Measurements from ENCODE around the gene EYA2.

EYA2 gene

GRCh38 chr20:47141350-47141921, 246.8 kb downstream of the EYA2 start:
- DNase-seq (ENCODE audit: low spot score) = no peak

GRCh38 chr20:47141941-47142773, 247.5 kb downstream of the EYA2 start:
- DNase-seq (ENCODE audit: low spot score) = no peak

GRCh38 chr20:47142774-47143170, 248.1 kb downstream of the EYA2 start:
- DNase-seq (ENCODE audit: low spot score) = no peak

GRCh38 chr20:47143657-47144056, 249.0 kb downstream of the EYA2 start:
- DNase-seq (ENCODE audit: low spot score) = no peak

- DNase-seq (ENCODE audit: low spot score) = no peak
Measured at GRCh38 chr20:47144463-47144862, 249.8 kb downstream of the EYA2 start.

- no peak for DNase-seq (ENCODE audit: low spot score)
Measured at GRCh38 chr20:47146686-47147085, 252.0 kb downstream of the EYA2 start.

- no peak for DNase-seq (ENCODE audit: low spot score)
Measured at GRCh38 chr20:47148059-47148458, 253.4 kb downstream of the EYA2 start.

- DNase-seq (ENCODE audit: low spot score) = no peak
Measured at GRCh38 chr20:47149939-47150338, 255.3 kb downstream of the EYA2 start.

GRCh38 chr20:47150403-47151152, 255.9 kb downstream of the EYA2 start:
- DNase-seq (ENCODE audit: low spot score) = peak; percentile 72

GRCh38 chr20:47152068-47152467, 257.4 kb downstream of the EYA2 start:
- no peak for DNase-seq (ENCODE audit: low spot score)

- DNase-seq (ENCODE audit: low spot score) = no peak
Measured at GRCh38 chr20:47154089-47154488, 259.4 kb downstream of the EYA2 start.

- no peak for DNase-seq (ENCODE audit: low spot score)
Measured at GRCh38 chr20:47156301-47157137, 261.9 kb downstream of the EYA2 start.

GRCh38 chr20:47159166-47159565, 264.5 kb downstream of the EYA2 start:
- no peak for DNase-seq (ENCODE audit: low spot score)

- no peak for DNase-seq (ENCODE audit: low spot score)
Measured at GRCh38 chr20:47160240-47160639, 265.6 kb downstream of the EYA2 start.

- no peak for DNase-seq (ENCODE audit: low spot score)
Measured at GRCh38 chr20:47160992-47161391, 266.3 kb downstream of the EYA2 start.

- no peak for DNase-seq (ENCODE audit: low spot score)
Measured at GRCh38 chr20:47161411-47161810, 266.8 kb downstream of the EYA2 start.

- DNase-seq (ENCODE audit: low spot score) = no peak
Measured at GRCh38 chr20:47164140-47164539, 269.5 kb downstream of the EYA2 start.

GRCh38 chr20:47165376-47165865, 270.8 kb downstream of the EYA2 start:
- DNase-seq (ENCODE audit: low spot score) = no peak

- no peak for DNase-seq (ENCODE audit: low spot score)
Measured at GRCh38 chr20:47167846-47168245, 273.2 kb downstream of the EYA2 start.

GRCh38 chr20:47172579-47172978, 277.9 kb downstream of the EYA2 start:
- DNase-seq (ENCODE audit: low spot score) = no peak

GRCh38 chr20:47173596-47174216, 279.1 kb downstream of the EYA2 start:
- DNase-seq (ENCODE audit: low spot score) = no peak
